Muscle of leg (tissue), 11 donors: ENCODE measurements around the gene INPP5J. TPM values are rescaled to one million over a fixed set of nuclear protein-coding genes. Genes with fewer than 3 reads are reported as not detected.

Source experiments
- DNase-seq: peaks from one replicate; pipeline ENCODE4 v3.0.0; 2013
- H3K27ac ChIP-seq: one replicate; pipeline ENCODE4 v1.5.1; 2013; ENCODE audit warnings: mild to moderate bottlenecking, low read length, control low read depth
- H3K27me3 ChIP-seq: one replicate; pipeline ENCODE4 v1.6.1; 2013; ENCODE audit warnings: low read length; ENCODE audit not compliant: control insufficient read depth, insufficient read depth
- H3K36me3 ChIP-seq: one replicate; pipeline ENCODE4 v1.6.1; 2013; ENCODE audit warnings: low read length; ENCODE audit not compliant: control insufficient read depth, insufficient read depth
- H3K4me1 ChIP-seq: one replicate; pipeline ENCODE4 v1.6.1; 2013; ENCODE audit warnings: low read length; ENCODE audit not compliant: control insufficient read depth, insufficient read depth
- H3K4me3 ChIP-seq: one replicate; pipeline ENCODE4 v1.5.1; 2013; ENCODE audit warnings: low read length, control low read depth
- H3K9me3 ChIP-seq: replicated peaks from 2 replicates; pipeline ENCODE4 v1.6.1; 2013; ENCODE audit warnings: low read depth, low read length; ENCODE audit not compliant: control insufficient read depth
- WGBS: methylation state at CpG from one replicate; pipeline ENCODE4 v1.1.5; 2013; ENCODE audit warnings: missing lambda C conversion rate; ENCODE audit not compliant: insufficient coverage; 5-methylcytosine and 5-hydroxymethylcytosine counted together
- polyA plus RNA-seq, 8 donors: library from polyadenylated mRNA; unstranded; fragments of 120-200 nt; gene quantifications; one replicate each; pipeline versions ENCODE4 v1.2.1 to v1.2.3, GENCODE V29; 2013; ENCODE audit warnings: inconsistent platforms in 1 of 8, low replicate concordance in 1 of 8; ENCODE audit not compliant: insufficient read length in 8 of 8, insufficient read depth in 1 of 8
- total RNA-seq: library from RNA; stranded (reverse); fragments of 120-200 nt; gene quantifications from one replicate; pipeline ENCODE4 v1.2.4, GENCODE V29; 2013

INPP5J gene
- total and polyA plus RNA-seq, 9 donors = 0.35 to 1.7 (median 1.1) TPM

- no peak for DNase-seq
- H3K27me3 ChIP-seq = no peaks in the 10 kb centered on the region
- peak overlapping the region; percentile 84 for H3K27ac ChIP-seq
- WGBS = 32% methylated on average over 3 of the region's 3 CpGs
- peaks cover 31% of the 10 kb centered on the region for H3K4me1 ChIP-seq
- H3K4me3 ChIP-seq = no peak overlapping the region
- H3K36me3 ChIP-seq = no peaks in the 10 kb centered on the region
- H3K9me3 ChIP-seq = no peaks in the 10 kb centered on the region
These were observed 4.5 kb upstream of the INPP5J start for GRCh38 chr22:31118046-31118820.

- Histone ChIP-seq H3K4me3 (no peak overlapping the region), H3K27ac (peak overlapping the region; percentile 84), H3K9me3 (no peaks in the 10 kb centered on the region), H3K27me3 (no peaks in the 10 kb centered on the region), H3K4me1 (peaks cover 31% of the 10 kb centered on the region), H3K36me3 (no peaks in the 10 kb centered on the region)
- peak; percentile 61 for DNase-seq
- no CpG with 5 or more reads among the region's 7 CpGs for WGBS
These were observed 3.6 kb upstream of the INPP5J start for GRCh38 chr22:31119026-31119717.

GRCh38 chr22:31120230-31120629 is 2.5 kb upstream of the INPP5J start:
- Histone ChIP-seq H3K27ac (no peak overlapping the region), H3K4me3 (no peak overlapping the region), H3K27me3 (peaks cover 3% of the 10 kb centered on the region), H3K4me1 (peaks cover 31% of the 10 kb centered on the region), H3K36me3 (no peaks in the 10 kb centered on the region), H3K9me3 (no peaks in the 10 kb centered on the region)
- WGBS = 39% methylated on average over 3 of the region's 5 CpGs
- DNase-seq = no peak

- 83% methylated on average over 1 of the region's 1 CpG for WGBS
- Histone ChIP-seq H3K36me3 (no peaks in the 10 kb centered on the region), H3K4me3 (no peak overlapping the region), H3K27ac (no peak overlapping the region), H3K27me3 (peaks cover 3% of the 10 kb centered on the region), H3K4me1 (peaks cover 31% of the 10 kb centered on the region), H3K9me3 (no peaks in the 10 kb centered on the region)
- DNase-seq = no peak
These were observed 2.1 kb upstream of the INPP5J start for GRCh38 chr22:31120642-31121041.

- H3K27me3 ChIP-seq = peaks cover 3% of the 10 kb centered on the region
- H3K4me3 ChIP-seq = no peak overlapping the region
- DNase-seq = no peak
- no peaks in the 10 kb centered on the region for H3K36me3 ChIP-seq
- H3K27ac ChIP-seq = no peak overlapping the region
- WGBS = 94% methylated on average over 4 of the region's 4 CpGs
- no peaks in the 10 kb centered on the region for H3K9me3 ChIP-seq
- peaks cover 31% of the 10 kb centered on the region for H3K4me1 ChIP-seq
These were observed 1.4 kb upstream of the INPP5J start for GRCh38 chr22:31121403-31121802.

- no peak overlapping the region for H3K4me3 ChIP-seq
- H3K27ac ChIP-seq = no peak overlapping the region
- H3K36me3 ChIP-seq = no peaks in the 10 kb centered on the region
- WGBS = no CpG with 5 or more reads among the region's 2 CpGs
- H3K27me3 ChIP-seq = peaks cover 3% of the 10 kb centered on the region
- no peak for DNase-seq
- no peaks in the 10 kb centered on the region for H3K9me3 ChIP-seq
- H3K4me1 ChIP-seq = peaks cover 31% of the 10 kb centered on the region
These were observed 602 bp upstream of the INPP5J start for GRCh38 chr22:31122196-31122531.

GRCh38 chr22:31123292-31123602 is 481 bp downstream of the INPP5J start:
- Histone ChIP-seq H3K9me3 (no peaks in the 10 kb centered on the region), H3K4me3 (no peak overlapping the region), H3K27me3 (peaks cover 3% of the 10 kb centered on the region), H3K36me3 (no peaks in the 10 kb centered on the region), H3K4me1 (peaks cover 26% of the 10 kb centered on the region), H3K27ac (no peak overlapping the region)
- no peak for DNase-seq
- WGBS = 43% methylated on average over 4 of the region's 4 CpGs

GRCh38 chr22:31124290-31124689 is 1.5 kb downstream of the INPP5J start:
- 71% methylated on average over 3 of the region's 3 CpGs for WGBS
- no peaks in the 10 kb centered on the region for H3K36me3 ChIP-seq
- H3K27ac ChIP-seq = no peak overlapping the region
- no peak for DNase-seq
- no peaks in the 10 kb centered on the region for H3K9me3 ChIP-seq
- peaks cover 3% of the 10 kb centered on the region for H3K27me3 ChIP-seq
- peaks cover 16% of the 10 kb centered on the region for H3K4me1 ChIP-seq
- H3K4me3 ChIP-seq = no peak overlapping the region

- Histone ChIP-seq H3K27ac (no peak overlapping the region), H3K27me3 (peaks cover 3% of the 10 kb centered on the region), H3K4me3 (no peak overlapping the region), H3K36me3 (no peaks in the 10 kb centered on the region), H3K4me1 (peaks cover 14% of the 10 kb centered on the region), H3K9me3 (no peaks in the 10 kb centered on the region)
- 59% methylated on average over 14 of the region's 14 CpGs for WGBS
- DNase-seq = no peak
These were observed 2.2 kb downstream of the INPP5J start for GRCh38 chr22:31124811-31125465.

- DNase-seq = no peak
- H3K36me3 ChIP-seq = no peaks in the 10 kb centered on the region
- H3K4me3 ChIP-seq = no peak overlapping the region
- peaks cover 3% of the 10 kb centered on the region for H3K27me3 ChIP-seq
- no peaks in the 10 kb centered on the region for H3K9me3 ChIP-seq
- no peak overlapping the region for H3K27ac ChIP-seq
- peaks cover 13% of the 10 kb centered on the region for H3K4me1 ChIP-seq
- 67% methylated on average over 9 of the region's 12 CpGs for WGBS
These were observed 2.9 kb downstream of the INPP5J start for GRCh38 chr22:31125521-31126117.
